NOMO-1 (cell line): Measurements from ENCODE around the gene POPDC3.
"Not testable (repeated sequence)": the region's sequence is repeated elsewhere in the genome, so short reads cannot be mapped to it uniquely, and the experiment has no call there.

ENCODE experiments used
- DNase-seq, 2 experiments: peaks; one replicate each; lab custom pipeline; 2025; ENCODE audit not compliant: unreplicated experiment in 2 of 2; lab: John Stamatoyannopoulos, UW

Gene POPDC3

DNA sequence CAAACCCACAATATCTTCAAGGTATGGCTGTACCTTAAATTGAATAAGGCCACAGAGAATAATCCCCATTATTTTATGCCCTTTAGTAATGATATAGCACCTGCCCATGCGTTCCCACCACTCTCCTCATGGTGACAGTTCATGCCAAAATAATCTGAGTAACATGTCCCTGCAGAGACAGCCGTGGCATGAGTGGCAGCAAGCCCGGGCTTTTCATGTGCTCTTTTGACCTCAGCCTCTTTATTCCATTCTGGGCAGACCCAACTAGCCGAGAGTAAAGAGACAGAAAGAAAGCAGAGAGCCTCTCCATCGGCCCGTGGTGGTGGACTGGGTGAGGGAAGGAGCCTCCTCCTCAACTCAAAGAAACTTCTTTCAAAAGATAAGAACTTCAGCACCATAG is 19.9 kb upstream of the POPDC3 start:
- DNase-seq: no peak

DNA sequence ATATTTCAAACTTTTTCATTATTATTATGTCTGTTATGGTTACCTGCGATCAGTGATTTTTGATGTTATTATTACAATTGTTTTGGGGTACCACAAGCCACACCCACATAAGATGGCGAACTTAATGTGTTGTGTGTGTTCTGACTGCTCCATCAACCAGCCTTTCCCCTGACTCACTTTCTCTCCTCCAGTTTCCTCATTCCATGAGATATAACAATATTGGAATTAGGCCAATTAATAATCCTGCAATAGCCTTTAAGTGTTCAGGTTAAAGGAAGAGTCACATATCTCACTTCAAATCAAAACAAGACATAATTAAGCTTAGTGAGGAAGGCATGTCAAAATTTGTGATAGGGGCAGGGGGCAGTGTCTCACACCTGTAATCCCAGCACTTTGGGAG is 16.3 kb upstream of the POPDC3 start:
- no peak for DNase-seq

DNA sequence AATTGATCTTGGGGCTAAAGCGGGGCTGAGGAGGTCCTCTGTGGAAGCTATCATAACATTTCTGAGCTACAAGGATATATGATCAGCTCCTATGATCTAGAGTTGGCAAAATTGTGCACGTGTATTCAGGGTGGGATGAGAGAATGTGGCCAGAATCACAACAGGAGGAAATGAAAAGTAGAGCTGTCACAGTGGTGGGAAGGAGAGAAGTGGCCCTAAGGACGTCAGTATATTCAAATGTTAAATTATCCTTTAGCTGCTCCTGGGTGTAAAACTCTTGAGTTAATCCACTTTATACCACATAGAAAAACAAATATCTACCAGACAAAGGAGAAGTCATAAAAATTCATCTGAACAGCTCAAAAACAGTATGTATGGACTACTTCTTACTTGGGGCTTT is 14.8 kb upstream of the POPDC3 start:
- no peak for DNase-seq

- DNase-seq: no peak
Measured at GRCh38 chr6:105194106-105194505, 14.3 kb upstream of the POPDC3 start.

- no peak for DNase-seq
Measured at GRCh38 chr6:105193647-105194046, 13.8 kb upstream of the POPDC3 start.

GRCh38 chr6:105192707-105193465 is 13.1 kb upstream of the POPDC3 start:
- no peak for DNase-seq

DNA sequence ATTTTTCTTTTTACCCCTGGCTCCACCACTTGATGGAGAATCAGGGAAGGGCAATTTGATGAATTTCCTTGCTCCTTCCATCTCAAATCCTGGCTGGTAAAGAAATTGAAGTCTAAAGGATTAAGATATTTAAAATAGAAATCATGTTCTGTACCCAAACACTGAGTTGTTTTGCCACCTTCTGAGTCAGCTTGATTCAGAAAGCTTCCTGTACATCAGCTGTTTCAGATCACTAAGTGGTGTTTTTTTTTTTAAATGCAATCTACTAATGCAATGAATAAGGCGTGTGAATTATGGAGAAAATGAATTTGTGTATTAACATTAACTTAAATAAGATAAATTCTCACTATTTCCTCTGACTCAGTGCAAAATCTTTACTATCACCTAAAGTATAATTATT is 11.5 kb upstream of the POPDC3 start:
- DNase-seq: no peak

- DNase-seq: no peak
Measured at GRCh38 chr6:105189026-105189820, 9.4 kb upstream of the POPDC3 start.

DNA sequence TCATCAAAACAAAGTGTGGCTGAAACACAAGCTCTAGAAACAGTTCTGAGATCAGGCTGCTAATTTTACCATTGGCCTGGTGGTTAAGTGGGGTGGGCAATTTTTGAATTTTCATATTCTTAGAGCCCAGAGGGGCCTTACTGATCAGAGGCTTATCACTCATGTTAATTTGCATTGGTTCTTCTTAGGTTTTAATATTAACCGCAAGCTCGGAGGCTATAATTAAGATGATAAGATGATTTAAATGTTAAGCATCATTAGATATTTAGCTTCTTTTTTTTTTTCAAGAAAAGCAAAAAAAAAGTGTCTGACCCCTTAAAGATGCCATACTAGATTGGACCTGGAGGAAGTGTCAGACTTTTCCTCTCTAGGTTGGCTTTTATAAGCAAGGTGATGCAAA is 8.4 kb upstream of the POPDC3 start:
- DNase-seq: no peak

- DNase-seq: no peak
Measured at GRCh38 chr6:105186576-105186975, 6.8 kb upstream of the POPDC3 start.

DNA sequence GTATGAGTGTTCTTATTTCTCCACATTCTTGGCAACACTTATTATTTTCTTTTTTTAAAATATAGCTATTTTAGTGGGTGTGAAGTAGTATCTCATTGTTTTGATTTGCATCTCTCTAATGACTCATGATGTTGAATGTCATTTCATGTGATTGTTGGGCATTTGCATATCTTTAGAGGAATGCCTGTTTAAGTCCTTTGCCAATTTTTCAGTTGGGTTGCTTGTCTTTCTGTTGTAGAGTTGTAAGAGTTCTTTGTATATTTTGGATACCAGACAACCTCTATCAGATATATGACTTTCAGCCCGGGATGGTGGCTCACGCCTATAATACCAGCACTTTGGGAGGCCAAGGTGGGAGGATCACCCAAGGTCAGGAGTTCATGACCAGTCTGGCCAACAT is 5.1 kb upstream of the POPDC3 start:
- DNase-seq: no peak

- DNase-seq: no peak
Measured at GRCh38 chr6:105181981-105182515, 2.2 kb upstream of the POPDC3 start.

GRCh38 chr6:105178636-105179035 is 1.2 kb downstream of the POPDC3 start:
- DNase-seq: no peak

DNA sequence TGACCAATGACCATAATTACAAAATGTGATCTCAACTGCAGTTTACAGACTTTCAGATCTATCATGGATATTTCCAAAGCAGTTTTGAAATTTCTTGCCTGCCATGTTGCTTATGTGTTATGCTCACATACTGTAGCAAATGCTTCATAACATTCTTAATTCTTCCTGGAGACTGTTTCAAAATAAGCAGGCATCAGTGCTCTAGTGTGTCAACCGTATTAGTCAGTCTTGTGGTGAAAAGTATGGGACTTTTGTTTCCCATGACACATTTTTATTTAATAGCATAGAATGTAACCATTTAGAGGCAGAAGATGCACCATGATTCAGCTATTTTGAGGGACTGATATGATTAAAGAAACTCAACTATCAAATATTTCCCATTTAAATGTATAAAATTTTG is 1.7 kb downstream of the POPDC3 start:
- no peak for DNase-seq

DNA sequence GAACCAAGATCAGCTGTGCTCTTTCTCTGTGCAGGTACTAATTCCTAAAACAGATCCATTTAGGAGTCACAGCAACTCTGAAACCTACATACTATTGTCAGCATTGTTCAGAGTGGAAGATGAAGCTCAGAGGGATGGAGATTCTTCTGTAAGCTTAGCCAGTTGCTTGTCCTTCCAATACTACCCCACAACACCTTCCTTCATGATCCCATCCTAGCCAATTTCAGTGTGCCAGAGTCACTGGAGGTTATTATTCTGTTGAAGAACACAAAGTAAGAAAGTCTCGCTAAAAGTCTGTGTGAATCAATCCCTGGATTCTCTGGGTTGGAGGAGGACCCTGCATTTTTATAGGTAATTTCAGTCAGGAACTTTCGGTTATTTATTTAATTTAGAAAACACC is 2.3 kb downstream of the POPDC3 start:
- no peak for DNase-seq

DNA sequence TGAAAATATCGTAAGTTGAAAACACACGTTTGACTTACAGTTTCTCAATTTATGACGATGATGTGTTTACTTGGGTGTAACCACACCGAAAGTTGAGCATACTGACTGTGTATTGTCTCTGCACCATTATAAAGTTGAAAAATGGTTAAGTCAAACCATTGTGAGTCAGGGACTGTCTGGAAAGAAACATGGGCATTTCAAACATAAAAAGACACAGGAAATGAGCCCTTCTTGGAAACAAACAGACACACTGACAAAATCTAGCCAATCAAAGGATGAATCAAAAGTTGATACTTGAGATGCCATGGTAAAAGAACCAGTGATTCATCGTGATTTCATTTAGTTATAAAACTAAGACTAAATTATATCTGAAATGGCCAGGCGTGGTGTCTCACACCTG is 5.3 kb downstream of the POPDC3 start:
- DNase-seq: no peak

DNA sequence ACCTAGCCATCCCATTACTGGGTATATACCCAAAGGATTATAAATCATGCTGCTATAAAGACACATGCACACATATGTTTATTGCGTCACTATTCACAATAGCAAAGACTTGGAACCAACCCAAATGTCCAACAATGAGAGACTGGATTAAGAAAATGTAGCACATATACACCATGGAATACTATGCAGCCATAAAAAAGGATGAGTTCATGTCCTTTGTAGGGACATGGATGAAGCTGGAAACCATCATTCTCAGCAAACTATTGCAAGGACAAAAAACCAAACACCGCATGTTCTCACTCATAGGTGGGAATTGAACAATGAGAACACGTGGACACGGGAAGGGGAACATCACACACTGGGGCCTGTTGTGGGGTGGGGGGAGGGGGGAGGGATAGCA is 7.3 kb downstream of the POPDC3 start:
- DNase-seq: not testable (repeated sequence)

- DNase-seq: no peak
Measured at GRCh38 chr6:105170059-105170458, 9.8 kb downstream of the POPDC3 start.

DNA sequence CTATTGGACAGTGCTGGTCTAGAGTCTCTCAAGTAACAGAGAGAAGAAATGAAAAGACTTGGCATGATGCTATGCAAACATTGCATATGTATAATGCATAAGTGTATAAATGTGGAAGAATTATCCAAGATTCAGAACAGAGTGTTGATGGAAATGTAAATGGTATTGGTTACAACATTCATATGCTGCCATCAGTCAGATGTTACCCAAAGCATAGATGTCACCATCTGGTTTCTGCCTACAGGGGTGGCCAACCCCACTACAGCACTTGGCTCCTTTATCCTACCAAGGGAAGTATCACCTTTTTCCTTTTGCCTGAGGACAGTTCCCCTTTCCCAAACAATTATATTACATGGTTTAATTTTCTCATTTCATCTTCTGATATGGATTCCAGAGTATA is 11.9 kb downstream of the POPDC3 start:
- no peak for DNase-seq

GRCh38 chr6:105164418-105164817 is 15.4 kb downstream of the POPDC3 start:
- DNase-seq: no peak

GRCh38 chr6:105163183-105163582 is 16.6 kb downstream of the POPDC3 start:
- DNase-seq: no peak

GRCh38 chr6:105162377-105162776 is 17.4 kb downstream of the POPDC3 start:
- no peak for DNase-seq
